Stomach (tissue), 4 donors: ENCODE measurements around the gene C17orf50.

Experiments used
- EP300 ChIP-seq: sonication (generic); formaldehyde crosslinking; IDR thresholded peaks from one replicate; pipeline ENCODE4 v1.6.1; 2017; ENCODE audit warnings: antibody characterized with exemption
- POLR2A ChIP-seq, 4 donors: fragments of 450-650 bp; IDR thresholded peaks; one replicate each; pipeline ENCODE4 v1.6.1; 2016; ENCODE audit warnings: antibody characterized with exemption in 4 of 4, control low read depth in 2 of 4, mild to moderate bottlenecking in 1 of 4, moderate library complexity in 1 of 4
- TF ChIP-seq, protein P1 (sequence below), 7 experiments: fragments of 450-650 bp in 4 of 7; fragments of 200-600 bp in 3 of 7; sonication (generic) in 3 of 7; IDR thresholded peaks; one replicate each; pipeline ENCODE4 v1.5.1; 2016 to 2019; ENCODE audit warnings: antibody characterized with exemption in 7 of 7, control low read depth in 2 of 7, mild to moderate bottlenecking in 1 of 7

DNA sequence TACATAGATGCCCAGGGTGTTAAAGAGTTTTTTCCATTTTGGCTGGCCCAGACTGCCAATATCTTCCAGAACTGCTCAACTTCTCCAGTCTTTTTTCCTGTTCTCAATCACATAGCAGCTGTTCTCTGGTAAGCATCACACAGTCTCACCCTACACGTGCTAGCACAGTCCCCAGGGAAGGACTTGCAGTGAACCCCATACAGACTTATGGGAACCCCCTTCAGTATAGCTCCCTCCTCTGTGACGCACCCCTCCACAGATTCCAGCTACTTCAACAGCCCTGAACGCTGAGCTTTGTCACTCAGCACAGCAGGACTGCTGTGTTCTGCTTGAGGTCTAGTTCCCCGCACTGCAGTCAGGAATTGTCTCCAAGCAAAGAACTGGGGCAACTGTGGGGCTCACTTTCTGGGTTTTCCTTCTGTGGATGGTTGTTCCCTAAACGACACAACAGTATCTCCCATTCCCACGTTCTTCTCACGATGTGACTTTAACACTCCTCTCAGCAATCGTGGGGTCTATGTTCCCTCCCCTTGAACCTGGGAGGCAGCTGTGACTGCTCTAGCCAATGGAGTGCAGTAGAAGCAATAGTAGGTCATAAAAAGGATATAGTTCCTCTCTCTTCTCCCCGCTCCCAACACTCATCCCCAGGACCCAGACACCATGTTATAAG, 31.1 kb downstream of the C17orf50 start:
- TF ChIP-seq, protein P1, sequence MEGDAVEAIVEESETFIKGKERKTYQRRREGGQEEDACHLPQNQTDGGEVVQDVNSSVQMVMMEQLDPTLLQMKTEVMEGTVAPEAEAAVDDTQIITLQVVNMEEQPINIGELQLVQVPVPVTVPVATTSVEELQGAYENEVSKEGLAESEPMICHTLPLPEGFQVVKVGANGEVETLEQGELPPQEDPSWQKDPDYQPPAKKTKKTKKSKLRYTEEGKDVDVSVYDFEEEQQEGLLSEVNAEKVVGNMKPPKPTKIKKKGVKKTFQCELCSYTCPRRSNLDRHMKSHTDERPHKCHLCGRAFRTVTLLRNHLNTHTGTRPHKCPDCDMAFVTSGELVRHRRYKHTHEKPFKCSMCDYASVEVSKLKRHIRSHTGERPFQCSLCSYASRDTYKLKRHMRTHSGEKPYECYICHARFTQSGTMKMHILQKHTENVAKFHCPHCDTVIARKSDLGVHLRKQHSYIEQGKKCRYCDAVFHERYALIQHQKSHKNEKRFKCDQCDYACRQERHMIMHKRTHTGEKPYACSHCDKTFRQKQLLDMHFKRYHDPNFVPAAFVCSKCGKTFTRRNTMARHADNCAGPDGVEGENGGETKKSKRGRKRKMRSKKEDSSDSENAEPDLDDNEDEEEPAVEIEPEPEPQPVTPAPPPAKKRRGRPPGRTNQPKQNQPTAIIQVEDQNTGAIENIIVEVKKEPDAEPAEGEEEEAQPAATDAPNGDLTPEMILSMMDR (IDR thresholded peaks at IDR 0.05) = no peak
- TF ChIP-seq POLR2A (IDR thresholded peaks at IDR 0.05) (no peak), EP300 (no peak)
